GM21367 (cell line): Measurements from ENCODE around the gene CKB.

Experiments
- ATAC-seq: cut with Tn5 transposase; IDR thresholded peaks from one replicate; pipeline ENCODE4 v1.9.1; 2021; ENCODE audit not compliant: unreplicated experiment

The CKB gene

GRCh38 chr14:103522649-103523574 lies at the start of gene CKB:
TSS of gene CKB (minus strand) at chr14:103522830. CDS start at chr14:103522493, 337 bp downstream.
- no peak for ATAC-seq

GRCh38 chr14:103569408-103569807 lies 46.8 kb upstream of the CKB start:
- no peak for ATAC-seq

- ATAC-seq, result no peak
Measured at GRCh38 chr14:103568952-103569351, 46.3 kb upstream of the CKB start.

- no peak for ATAC-seq
Measured at GRCh38 chr14:103563844-103564505, 41.3 kb upstream of the CKB start.

- no peak for ATAC-seq
Measured at GRCh38 chr14:103563226-103563620, 40.6 kb upstream of the CKB start.

GRCh38 chr14:103562429-103563225 lies 40.0 kb upstream of the CKB start, which contains the start of the genes BAG5 and COA8:
TSS of gene BAG5 (minus strand) at chr14:103562657. CDS start at chr14:103561164, 1,493 bp downstream.
TSS of gene COA8 (plus strand) at chr14:103562960. CDS start at chr14:103563002, 42 bp downstream.
- ATAC-seq, result peak; percentile 64

GRCh38 chr14:103562179-103562428 lies 39.5 kb upstream of the CKB start:
- peak; percentile 28 for ATAC-seq

GRCh38 chr14:103561381-103562178 lies 39.0 kb upstream of the CKB start:
- ATAC-seq, result peak; percentile 12

- ATAC-seq, result no peak
Measured at GRCh38 chr14:103560691-103561090, 38.1 kb upstream of the CKB start.

GRCh38 chr14:103559766-103560165 lies 37.1 kb upstream of the CKB start:
- no peak for ATAC-seq

- no peak for ATAC-seq
Measured at GRCh38 chr14:103558071-103558882, 35.6 kb upstream of the CKB start.

- no peak for ATAC-seq
Measured at GRCh38 chr14:103556946-103557758, 34.5 kb upstream of the CKB start.

- ATAC-seq, result no peak
Measured at GRCh38 chr14:103555559-103556337, 33.1 kb upstream of the CKB start.

- ATAC-seq, result no peak
Measured at GRCh38 chr14:103552846-103553210, 30.2 kb upstream of the CKB start.

- no peak for ATAC-seq
Measured at GRCh38 chr14:103552011-103552845, 29.6 kb upstream of the CKB start.

- ATAC-seq, result no peak
Measured at GRCh38 chr14:103551338-103551762, 28.7 kb upstream of the CKB start.
